Heart left ventricle (tissue), 13 donors: ENCODE data around the gene MARCHF7.

Source experiments
- POLR2A ChIP-seq, 2 donors: fragments of 450-650 bp; IDR thresholded peaks; one replicate each; pipeline ENCODE4 v1.6.1; 2017; ENCODE audit warnings: antibody characterized with exemption in 2 of 2, mild to moderate bottlenecking in 2 of 2, moderate library complexity in 2 of 2
- TF ChIP-seq, protein P1 (sequence below), 12 donors: fragments of 200-600 bp; sonication (generic) in 4 of 12; IDR thresholded peaks; one replicate each; pipeline versions ENCODE4 v1.5.0 to v1.8.0; 2018 to 2022; ENCODE audit warnings: antibody characterized with exemption in 12 of 12, mild to moderate bottlenecking in 5 of 12
- donor health status: ischemic (EF 13 %, LVEDD 7.1; RV severe dilation, severe dysfunction).
- donor health status: DM: no; HTN: yes; CAD: no.
- donor health status: DM: no; HTN: no; CAD: no.
- donor health status: ischemic (EF 25% LVEDD 6.9; RV normal size, moderate dysfunction).
- donor health status: ischemic (EF 25% LVEDD 5.7; RV mildly dilated, moderate dysfunction).
- donor health status: ischemic (EF 35%, LVEDD 5.7; RV mildly dilated, moderate dysfunction).
- donor health status: nonischemic (EF 11% LVEDD 7.7; RV severe dilation, severe dysfunction).
- donor health status: DM: yes; HTN: yes; CAD: no.
- donor health status: PGD.
- donor health status: ischemic (EF 29% LVEDD 5.4; RV normal size, mild dysfunction).
- donor health status: nonischemic (EF 23%, LVEDD 6.1; RV moderate dilation, normal function).

DNA sequence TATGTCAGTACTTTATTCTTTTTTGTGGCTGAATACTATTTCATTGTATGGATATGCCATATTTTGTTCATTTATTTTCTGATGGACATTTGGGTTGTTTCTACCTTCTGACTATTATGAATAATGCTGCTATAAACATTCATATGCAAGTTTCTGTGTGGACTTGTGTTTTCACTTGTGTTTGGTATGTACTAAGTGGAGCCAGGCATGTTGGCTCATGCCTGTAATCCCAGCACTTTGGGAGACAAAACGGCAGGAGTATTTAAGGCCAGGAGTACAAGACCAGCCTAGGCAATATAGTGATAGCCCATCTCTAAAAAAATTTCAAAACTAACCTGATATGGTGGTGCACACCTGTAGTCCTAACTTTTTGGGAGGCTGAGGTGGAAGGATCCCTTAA, 23.3 kb downstream of the MARCHF7 start:
- TF ChIP-seq, protein P1, sequence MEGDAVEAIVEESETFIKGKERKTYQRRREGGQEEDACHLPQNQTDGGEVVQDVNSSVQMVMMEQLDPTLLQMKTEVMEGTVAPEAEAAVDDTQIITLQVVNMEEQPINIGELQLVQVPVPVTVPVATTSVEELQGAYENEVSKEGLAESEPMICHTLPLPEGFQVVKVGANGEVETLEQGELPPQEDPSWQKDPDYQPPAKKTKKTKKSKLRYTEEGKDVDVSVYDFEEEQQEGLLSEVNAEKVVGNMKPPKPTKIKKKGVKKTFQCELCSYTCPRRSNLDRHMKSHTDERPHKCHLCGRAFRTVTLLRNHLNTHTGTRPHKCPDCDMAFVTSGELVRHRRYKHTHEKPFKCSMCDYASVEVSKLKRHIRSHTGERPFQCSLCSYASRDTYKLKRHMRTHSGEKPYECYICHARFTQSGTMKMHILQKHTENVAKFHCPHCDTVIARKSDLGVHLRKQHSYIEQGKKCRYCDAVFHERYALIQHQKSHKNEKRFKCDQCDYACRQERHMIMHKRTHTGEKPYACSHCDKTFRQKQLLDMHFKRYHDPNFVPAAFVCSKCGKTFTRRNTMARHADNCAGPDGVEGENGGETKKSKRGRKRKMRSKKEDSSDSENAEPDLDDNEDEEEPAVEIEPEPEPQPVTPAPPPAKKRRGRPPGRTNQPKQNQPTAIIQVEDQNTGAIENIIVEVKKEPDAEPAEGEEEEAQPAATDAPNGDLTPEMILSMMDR (IDR thresholded peaks at IDR 0.05) = no peak
- TF ChIP-seq POLR2A (IDR thresholded peaks at IDR 0.05) = no peak
